A673 (cell line): ENCODE data around the gene MPHOSPH6. TPM values are rescaled to one million over a fixed set of nuclear protein-coding genes. Genes with fewer than 3 reads are reported as not detected.

Experiments used
- BruUV-seq: library from RNA; stranded (reverse); fragments of 400-500 nt; replicated peaks from 2 replicates; lab custom pipeline; 2021; lab: Mats Ljungman, UMichigan
- CTCF ChIA-PET: fragments of 300-600 bp; sonication (Branson Sonifier 250); formaldehyde crosslinking; loops from one replicate; lab custom pipeline; 2022; ENCODE audit warnings: antibody characterized with exemption; lab: Charles Lee
- POLR2A ChIA-PET: fragments of 300-600 bp; sonication (Branson Sonifier 250); formaldehyde crosslinking; loops from one replicate; lab custom pipeline; 2022; ENCODE audit warnings: antibody characterized with exemption; ENCODE audit not compliant: low non-redundant PET; lab: Charles Lee
- DNase-seq: peaks from one replicate; pipeline ENCODE4 v3.0.0-alpha.2; 2015; ENCODE audit warnings: low spot score
- H3K27ac ChIP-seq: fragments of 200-600 bp; sonication (generic); 2 replicates; pipeline ENCODE4 v1.5.1; 2016; ENCODE audit warnings: mixed run types, low read depth, mild to moderate bottlenecking, mixed read lengths, antibody characterized with exemption, low read length; ENCODE audit not compliant: poor library complexity, severe bottlenecking
- H3K27me3 ChIP-seq: fragments of 200-600 bp; sonication (generic); replicated peaks from 2 replicates; pipeline ENCODE4 v1.6.1; 2017; ENCODE audit warnings: mixed run types, low read depth, mild to moderate bottlenecking, mixed read lengths, antibody characterized with exemption, low read length; ENCODE audit not compliant: insufficient read depth, poor library complexity
- H3K36me3 ChIP-seq: fragments of 200-600 bp; sonication (generic); 2 replicates; pipeline ENCODE4 v1.6.1; 2016; ENCODE audit warnings: mixed run types, mild to moderate bottlenecking, mixed read lengths, antibody characterized with exemption, low read length; ENCODE audit not compliant: insufficient read depth, poor library complexity, severe bottlenecking
- H3K4me1 ChIP-seq: fragments of 200-600 bp; sonication (generic); 2 replicates; pipeline ENCODE4 v1.6.1; 2017; ENCODE audit warnings: mixed run types, mild to moderate bottlenecking, mixed read lengths, antibody characterized with exemption, low read length; ENCODE audit not compliant: insufficient read depth, poor library complexity, severe bottlenecking
- H3K4me3 ChIP-seq: fragments of 200-600 bp; sonication (generic); 2 replicates; pipeline ENCODE4 v1.5.1; 2016; ENCODE audit warnings: low read depth, mixed run types, mild to moderate bottlenecking, mixed read lengths, low read length; ENCODE audit not compliant: poor library complexity, severe bottlenecking
- H3K9me3 ChIP-seq: fragments of 200-600 bp; sonication (generic); 2 replicates; pipeline ENCODE4 v1.6.1; 2016; ENCODE audit warnings: mixed run types, low read depth, mild to moderate bottlenecking, mixed read lengths, antibody characterized with exemption, low read length; ENCODE audit not compliant: poor library complexity, severe bottlenecking
- EZH2 ChIP-seq: fragments of 200-600 bp; sonication (generic); IDR thresholded peaks from 2 replicates; pipeline ENCODE4 v1.6.1; 2017; ENCODE audit warnings: borderline replicate concordance, low read depth, mild to moderate bottlenecking, mixed read lengths, antibody characterized with exemption, low read length; ENCODE audit not compliant: poor library complexity, severe bottlenecking
- intact Hi-C: fragments of 100-400 bp; cut with micrococcal nuclease; formaldehyde crosslinking; loops from one replicate; pipeline ENCODE4 v1.10.0; 2022; ENCODE audit not compliant: unreplicated experiment
- total RNA-seq: library from RNA; stranded (reverse); gene quantifications from 2 replicates; pipeline ENCODE4 v1.2.3, GENCODE V29; 2021
- TF ChIP-seq, protein P1 (sequence below): fragments of 300-800, 200-600 bp; sonication (generic); conservative IDR thresholded peaks from 2 replicates; pipeline ENCODE4 v1.5.1; 2017; ENCODE audit warnings: low read depth, mild to moderate bottlenecking, antibody characterized with exemption, low read length, moderate library complexity, mixed read lengths

The MPHOSPH6 gene
- total RNA-seq, 1 experiment from 2014 or later, result 74.4 TPM

DNA sequence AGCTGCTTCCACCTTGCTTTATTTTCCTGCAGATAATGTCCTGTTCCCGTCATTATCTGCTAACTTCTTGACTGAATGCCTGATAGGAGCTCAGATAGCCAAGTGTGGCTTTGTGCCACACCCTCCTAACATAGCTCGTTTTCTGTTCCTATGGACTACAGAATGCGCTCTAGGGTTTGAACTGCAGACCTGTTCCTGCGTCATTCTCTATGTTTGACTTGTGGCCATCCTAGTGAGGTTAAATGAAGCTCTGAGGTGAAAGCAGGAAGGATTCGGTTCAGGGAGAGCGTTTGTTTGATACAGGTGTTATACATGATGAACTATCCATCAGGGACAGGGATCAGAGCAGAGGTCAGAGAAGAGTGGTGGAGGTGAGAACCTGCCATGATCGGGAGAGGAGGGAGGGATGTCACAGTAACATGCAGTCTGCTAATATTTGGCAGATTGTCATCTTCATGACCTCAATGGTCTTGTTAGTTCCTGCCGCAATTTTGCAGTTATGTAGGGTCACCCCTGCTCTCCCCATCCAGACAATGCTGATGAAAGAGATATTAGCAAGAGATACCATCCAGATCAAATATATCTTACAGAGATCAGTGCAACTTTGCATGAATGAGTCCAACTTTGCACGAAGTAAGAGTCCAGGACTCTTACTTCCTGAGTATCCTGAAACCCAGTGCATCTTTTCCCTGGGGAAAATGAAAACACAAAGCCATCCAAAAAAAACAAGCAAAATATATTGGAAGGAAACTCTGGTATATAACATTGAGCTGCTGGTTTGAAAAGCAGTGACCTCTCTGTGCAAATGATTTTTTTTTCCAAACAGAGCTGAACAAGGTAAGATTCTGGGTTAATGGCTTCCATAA lies 32.8 kb downstream of the MPHOSPH6 start:
- no TSS peak for BruUV-seq
- H3K4me3 ChIP-seq, result no peak overlapping the region
- CTCF ChIA-PET, result no interaction called here
- POLR2A ChIA-PET, result no interaction called here
- H3K36me3 ChIP-seq, result no peaks in the 10 kb centered on the region
- no peak for DNase-seq
- no peak overlapping the region for H3K27ac ChIP-seq
- no peaks in the 10 kb centered on the region for H3K9me3 ChIP-seq
- no peaks in the 10 kb centered on the region for H3K4me1 ChIP-seq
- TF ChIP-seq EZH2, result no peak
- TF ChIP-seq, protein P1, sequence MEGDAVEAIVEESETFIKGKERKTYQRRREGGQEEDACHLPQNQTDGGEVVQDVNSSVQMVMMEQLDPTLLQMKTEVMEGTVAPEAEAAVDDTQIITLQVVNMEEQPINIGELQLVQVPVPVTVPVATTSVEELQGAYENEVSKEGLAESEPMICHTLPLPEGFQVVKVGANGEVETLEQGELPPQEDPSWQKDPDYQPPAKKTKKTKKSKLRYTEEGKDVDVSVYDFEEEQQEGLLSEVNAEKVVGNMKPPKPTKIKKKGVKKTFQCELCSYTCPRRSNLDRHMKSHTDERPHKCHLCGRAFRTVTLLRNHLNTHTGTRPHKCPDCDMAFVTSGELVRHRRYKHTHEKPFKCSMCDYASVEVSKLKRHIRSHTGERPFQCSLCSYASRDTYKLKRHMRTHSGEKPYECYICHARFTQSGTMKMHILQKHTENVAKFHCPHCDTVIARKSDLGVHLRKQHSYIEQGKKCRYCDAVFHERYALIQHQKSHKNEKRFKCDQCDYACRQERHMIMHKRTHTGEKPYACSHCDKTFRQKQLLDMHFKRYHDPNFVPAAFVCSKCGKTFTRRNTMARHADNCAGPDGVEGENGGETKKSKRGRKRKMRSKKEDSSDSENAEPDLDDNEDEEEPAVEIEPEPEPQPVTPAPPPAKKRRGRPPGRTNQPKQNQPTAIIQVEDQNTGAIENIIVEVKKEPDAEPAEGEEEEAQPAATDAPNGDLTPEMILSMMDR, result no peak
- intact Hi-C loops, result no loop called here
- H3K27me3 ChIP-seq, result no peaks in the 10 kb centered on the region

DNA sequence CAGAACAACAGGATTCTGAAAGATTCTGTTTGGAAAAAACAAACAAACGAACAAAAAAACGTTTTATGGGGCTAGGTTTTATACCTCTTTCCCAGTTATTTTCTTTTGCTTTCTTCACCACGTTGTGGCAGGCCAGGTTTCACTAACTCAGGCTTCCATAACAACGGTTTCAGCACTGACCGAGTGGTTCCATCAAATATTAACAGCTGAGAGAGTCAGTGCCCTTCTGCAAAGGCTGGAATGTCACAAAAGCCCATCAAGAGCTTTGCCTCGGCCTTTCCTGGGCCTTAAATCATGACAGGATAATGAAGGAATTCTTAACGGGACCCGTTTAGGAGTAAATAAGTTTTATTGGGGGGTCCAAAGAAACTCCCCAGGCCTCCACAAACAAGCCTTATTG lies 34.2 kb downstream of the MPHOSPH6 start:
- Histone ChIP-seq H3K4me3 (no peak overlapping the region), H3K4me1 (no peaks in the 10 kb centered on the region), H3K27ac (no peak overlapping the region), H3K27me3 (no peaks in the 10 kb centered on the region), H3K36me3 (no peaks in the 10 kb centered on the region), H3K9me3 (no peaks in the 10 kb centered on the region)
- intact Hi-C loops, result no loop called here
- no TSS peak for BruUV-seq
- ChIA-PET CTCF (no interaction called here), POLR2A (no interaction called here)
- TF ChIP-seq, protein P1, result no peak
- no peak for TF ChIP-seq EZH2
- DNase-seq, result no peak

DNA sequence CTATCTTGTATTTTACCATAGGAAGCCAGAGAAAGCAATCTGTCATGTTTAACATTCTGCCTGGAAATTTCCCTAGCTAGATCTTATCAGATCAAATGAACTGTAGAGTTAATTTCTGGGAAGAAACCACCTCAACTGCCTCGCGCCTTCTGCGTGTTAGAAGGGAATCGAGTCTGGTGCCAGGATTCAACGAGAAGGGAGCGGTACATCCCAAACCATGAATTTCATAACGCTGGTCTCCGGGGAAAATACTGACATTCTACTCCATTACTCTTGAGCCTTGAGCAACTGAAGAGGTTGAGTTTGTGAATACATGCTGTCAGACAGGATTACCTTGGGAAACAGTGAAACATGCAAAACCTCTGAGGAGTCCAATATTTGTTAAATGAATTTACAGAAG lies 35.2 kb downstream of the MPHOSPH6 start:
- Histone ChIP-seq H3K9me3 (no peaks in the 10 kb centered on the region), H3K36me3 (no peaks in the 10 kb centered on the region), H3K27me3 (no peaks in the 10 kb centered on the region), H3K4me3 (no peak overlapping the region), H3K4me1 (no peaks in the 10 kb centered on the region), H3K27ac (no peak overlapping the region)
- intact Hi-C loops, result no loop called here
- TF ChIP-seq EZH2, result no peak
- TF ChIP-seq, protein P1, result no peak
- POLR2A ChIA-PET, result no interaction called here
- DNase-seq, result no peak
- CTCF ChIA-PET, result no interaction called here
- no TSS peak for BruUV-seq
